ENCODE results near the gene PROZ.

Gene PROZ

DNA sequence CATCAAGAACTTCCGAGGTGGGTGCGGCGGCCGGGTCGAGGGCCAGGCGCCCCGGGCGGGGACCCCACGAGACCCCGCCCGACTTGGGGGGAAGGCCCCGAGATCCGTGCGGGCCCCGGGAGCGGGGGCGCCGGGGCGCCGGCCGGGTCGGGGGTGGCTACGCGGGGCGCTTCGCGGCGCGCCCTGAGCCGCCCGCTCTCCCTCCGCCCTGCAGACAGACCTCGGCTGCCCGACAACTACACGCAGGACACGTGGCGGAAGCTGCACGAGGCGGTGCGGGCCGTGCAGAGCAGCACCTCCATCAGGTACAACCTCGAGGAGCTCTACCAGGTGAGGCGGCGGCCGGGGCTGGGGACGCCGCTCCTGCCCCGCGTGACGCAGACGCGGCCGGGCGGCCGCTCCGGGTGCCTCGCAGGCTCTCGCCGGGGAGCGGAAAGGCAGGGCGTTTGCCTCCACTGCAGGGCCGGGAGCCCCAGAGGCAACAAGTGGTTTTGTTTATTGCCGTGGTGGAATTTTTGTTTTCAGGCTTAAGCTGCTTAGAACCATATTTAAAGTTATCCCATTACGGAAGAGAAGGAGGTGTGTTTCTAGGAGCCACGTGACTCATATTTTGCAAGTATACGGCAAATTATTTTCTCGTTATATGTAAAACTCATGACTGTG, 51.4 kb downstream of the PROZ start (continued):
- TF ChIP-seq, protein P1, sequence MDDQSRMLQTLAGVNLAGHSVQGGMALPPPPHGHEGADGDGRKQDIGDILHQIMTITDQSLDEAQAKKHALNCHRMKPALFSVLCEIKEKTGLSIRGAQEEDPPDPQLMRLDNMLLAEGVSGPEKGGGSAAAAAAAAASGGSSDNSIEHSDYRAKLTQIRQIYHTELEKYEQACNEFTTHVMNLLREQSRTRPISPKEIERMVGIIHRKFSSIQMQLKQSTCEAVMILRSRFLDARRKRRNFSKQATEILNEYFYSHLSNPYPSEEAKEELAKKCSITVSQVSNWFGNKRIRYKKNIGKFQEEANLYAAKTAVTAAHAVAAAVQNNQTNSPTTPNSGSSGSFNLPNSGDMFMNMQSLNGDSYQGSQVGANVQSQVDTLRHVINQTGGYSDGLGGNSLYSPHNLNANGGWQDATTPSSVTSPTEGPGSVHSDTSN (CRISPR knock-in tag; IDR thresholded peaks at IDR 0.05) = peak; percentile 45; the same call in 1 of the 2 replicates
- TF ChIP-seq GLI2 (tag by site-specific recombination; IDR thresholded peaks at IDR 0.05; ENCODE audit: borderline replicate concordance, low read depth) (no peak), ZNF629 (tag by site-specific recombination; IDR thresholded peaks at IDR 0.05) (peak; percentile 19; the same call in 1 of the 2 replicates), KLF8 (tag by site-specific recombination; IDR thresholded peaks at IDR 0.05) (peak; percentile 58; the same call in 1 of the 2 replicates), ZNF24 (tag by site-specific recombination; IDR thresholded peaks at IDR 0.05) (no peak), ZNF776 (tag by site-specific recombination; IDR thresholded peaks at IDR 0.05; ENCODE audit: borderline replicate concordance) (no peak)
- TF ChIP-seq, protein P2, sequence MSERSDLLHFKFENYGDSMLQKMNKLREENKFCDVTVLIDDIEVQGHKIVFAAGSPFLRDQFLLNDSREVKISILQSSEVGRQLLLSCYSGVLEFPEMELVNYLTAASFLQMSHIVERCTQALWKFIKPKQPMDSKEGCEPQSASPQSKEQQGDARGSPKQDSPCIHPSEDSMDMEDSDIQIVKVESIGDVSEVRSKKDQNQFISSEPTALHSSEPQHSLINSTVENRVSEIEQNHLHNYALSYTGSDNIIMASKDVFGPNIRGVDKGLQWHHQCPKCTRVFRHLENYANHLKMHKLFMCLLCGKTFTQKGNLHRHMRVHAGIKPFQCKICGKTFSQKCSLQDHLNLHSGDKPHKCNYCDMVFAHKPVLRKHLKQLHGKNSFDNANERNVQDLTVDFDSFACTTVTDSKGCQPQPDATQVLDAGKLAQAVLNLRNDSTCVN (tag by site-specific recombination; optimal IDR thresholded peaks at IDR 0.05) = peak; percentile 19
- TF ChIP-seq, protein P3, sequence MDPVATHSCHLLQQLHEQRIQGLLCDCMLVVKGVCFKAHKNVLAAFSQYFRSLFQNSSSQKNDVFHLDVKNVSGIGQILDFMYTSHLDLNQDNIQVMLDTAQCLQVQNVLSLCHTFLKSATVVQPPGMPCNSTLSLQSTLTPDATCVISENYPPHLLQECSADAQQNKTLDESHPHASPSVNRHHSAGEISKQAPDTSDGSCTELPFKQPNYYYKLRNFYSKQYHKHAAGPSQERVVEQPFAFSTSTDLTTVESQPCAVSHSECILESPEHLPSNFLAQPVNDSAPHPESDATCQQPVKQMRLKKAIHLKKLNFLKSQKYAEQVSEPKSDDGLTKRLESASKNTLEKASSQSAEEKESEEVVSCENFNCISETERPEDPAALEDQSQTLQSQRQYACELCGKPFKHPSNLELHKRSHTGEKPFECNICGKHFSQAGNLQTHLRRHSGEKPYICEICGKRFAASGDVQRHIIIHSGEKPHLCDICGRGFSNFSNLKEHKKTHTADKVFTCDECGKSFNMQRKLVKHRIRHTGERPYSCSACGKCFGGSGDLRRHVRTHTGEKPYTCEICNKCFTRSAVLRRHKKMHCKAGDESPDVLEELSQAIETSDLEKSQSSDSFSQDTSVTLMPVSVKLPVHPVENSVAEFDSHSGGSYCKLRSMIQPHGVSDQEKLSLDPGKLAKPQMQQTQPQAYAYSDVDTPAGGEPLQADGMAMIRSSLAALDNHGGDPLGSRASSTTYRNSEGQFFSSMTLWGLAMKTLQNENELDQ (tag by site-specific recombination; IDR thresholded peaks at IDR 0.05; ENCODE audit: low read depth) = no peak
- TF ChIP-seq, protein P4, sequence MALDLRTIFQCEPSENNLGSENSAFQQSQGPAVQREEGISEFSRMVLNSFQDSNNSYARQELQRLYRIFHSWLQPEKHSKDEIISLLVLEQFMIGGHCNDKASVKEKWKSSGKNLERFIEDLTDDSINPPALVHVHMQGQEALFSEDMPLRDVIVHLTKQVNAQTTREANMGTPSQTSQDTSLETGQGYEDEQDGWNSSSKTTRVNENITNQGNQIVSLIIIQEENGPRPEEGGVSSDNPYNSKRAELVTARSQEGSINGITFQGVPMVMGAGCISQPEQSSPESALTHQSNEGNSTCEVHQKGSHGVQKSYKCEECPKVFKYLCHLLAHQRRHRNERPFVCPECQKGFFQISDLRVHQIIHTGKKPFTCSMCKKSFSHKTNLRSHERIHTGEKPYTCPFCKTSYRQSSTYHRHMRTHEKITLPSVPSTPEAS (tag by site-specific recombination; IDR thresholded peaks at IDR 0.05) = no peak

DNA sequence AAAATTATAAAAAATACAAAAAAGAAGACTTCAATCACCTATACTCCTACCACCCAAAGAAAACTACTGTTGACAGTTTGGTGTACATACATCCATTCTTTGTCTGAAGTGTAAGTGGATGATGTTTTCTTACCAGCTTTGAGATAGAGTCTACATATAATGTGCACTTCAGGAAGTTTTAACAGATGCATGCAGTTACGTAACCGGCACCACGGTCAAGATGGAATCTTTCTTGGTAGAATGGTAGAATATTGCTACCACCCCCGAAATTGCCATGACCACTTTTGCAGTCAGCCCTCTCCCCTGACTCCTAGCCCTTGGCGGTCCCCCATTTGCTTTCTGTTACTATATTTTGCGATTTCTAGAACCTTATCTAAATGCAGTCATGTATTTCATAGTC, 52.4 kb downstream of the PROZ start:
- Histone ChIP-seq H3K4me1 (ENCODE audit: control insufficient read depth, insufficient read depth, low read length) (no peaks in the 10 kb centered on the region; the same call in 1 of the 2 replicates), H3K36me3 (ENCODE audit: control insufficient read depth in 2 of 2, insufficient read depth in 1 of 2, low read length in 2 of 2) (peaks cover 0 to 28% of the 10 kb centered on the region in 2 experiments; a peak in 1 of 3 replicates), H3K9me3 (ENCODE audit: control insufficient read depth, insufficient read depth, low read depth, low read length) (no peaks in the 10 kb centered on the region), H3K27ac (ENCODE audit: extremely low read depth, low read depth, low read length) (no peak overlapping the region), H3K4me3 (ENCODE audit: low read depth, low read length) (no peak overlapping the region)
- ChIA-PET CTCF (no interaction called here), POLR2A (no interaction called here)
- TF ChIP-seq ZNF560 (tag by site-specific recombination; IDR thresholded peaks at IDR 0.05; ENCODE audit: borderline replicate concordance) (no peak), ZNF624 (tag by site-specific recombination; IDR thresholded peaks at IDR 0.05) (no peak), ZNF707 (tag by site-specific recombination; IDR thresholded peaks at IDR 0.05) (no peak), ZNF549 (tag by site-specific recombination; IDR thresholded peaks at IDR 0.05) (no peak), SETDB1 (IDR thresholded peaks at IDR 0.05; ENCODE audit: insufficient read length, low read length) (no peak), TRIM28 (IDR thresholded peaks at IDR 0.05; ENCODE audit: borderline replicate concordance, low read length) (no peak), ZNF354C (tag by site-specific recombination; IDR thresholded peaks at IDR 0.05; ENCODE audit: borderline replicate concordance, low read depth) (no peak), ZNF561 (tag by site-specific recombination; IDR thresholded peaks at IDR 0.05; ENCODE audit: borderline replicate concordance) (no peak), ZNF544 (tag by site-specific recombination; IDR thresholded peaks at IDR 0.05) (no peak), SP2 (tag by site-specific recombination; IDR thresholded peaks at IDR 0.05) (no peak)
- TF ChIP-seq, protein P5, sequence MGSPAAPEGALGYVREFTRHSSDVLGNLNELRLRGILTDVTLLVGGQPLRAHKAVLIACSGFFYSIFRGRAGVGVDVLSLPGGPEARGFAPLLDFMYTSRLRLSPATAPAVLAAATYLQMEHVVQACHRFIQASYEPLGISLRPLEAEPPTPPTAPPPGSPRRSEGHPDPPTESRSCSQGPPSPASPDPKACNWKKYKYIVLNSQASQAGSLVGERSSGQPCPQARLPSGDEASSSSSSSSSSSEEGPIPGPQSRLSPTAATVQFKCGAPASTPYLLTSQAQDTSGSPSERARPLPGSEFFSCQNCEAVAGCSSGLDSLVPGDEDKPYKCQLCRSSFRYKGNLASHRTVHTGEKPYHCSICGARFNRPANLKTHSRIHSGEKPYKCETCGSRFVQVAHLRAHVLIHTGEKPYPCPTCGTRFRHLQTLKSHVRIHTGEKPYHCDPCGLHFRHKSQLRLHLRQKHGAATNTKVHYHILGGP (tag by site-specific recombination; IDR thresholded peaks at IDR 0.05) = no peak
- TF ChIP-seq, protein P6, sequence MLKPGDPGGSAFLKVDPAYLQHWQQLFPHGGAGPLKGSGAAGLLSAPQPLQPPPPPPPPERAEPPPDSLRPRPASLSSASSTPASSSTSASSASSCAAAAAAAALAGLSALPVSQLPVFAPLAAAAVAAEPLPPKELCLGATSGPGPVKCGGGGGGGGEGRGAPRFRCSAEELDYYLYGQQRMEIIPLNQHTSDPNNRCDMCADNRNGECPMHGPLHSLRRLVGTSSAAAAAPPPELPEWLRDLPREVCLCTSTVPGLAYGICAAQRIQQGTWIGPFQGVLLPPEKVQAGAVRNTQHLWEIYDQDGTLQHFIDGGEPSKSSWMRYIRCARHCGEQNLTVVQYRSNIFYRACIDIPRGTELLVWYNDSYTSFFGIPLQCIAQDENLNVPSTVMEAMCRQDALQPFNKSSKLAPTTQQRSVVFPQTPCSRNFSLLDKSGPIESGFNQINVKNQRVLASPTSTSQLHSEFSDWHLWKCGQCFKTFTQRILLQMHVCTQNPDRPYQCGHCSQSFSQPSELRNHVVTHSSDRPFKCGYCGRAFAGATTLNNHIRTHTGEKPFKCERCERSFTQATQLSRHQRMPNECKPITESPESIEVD (tag by site-specific recombination; IDR thresholded peaks at IDR 0.05) = no peak
- TF ChIP-seq, protein P7, sequence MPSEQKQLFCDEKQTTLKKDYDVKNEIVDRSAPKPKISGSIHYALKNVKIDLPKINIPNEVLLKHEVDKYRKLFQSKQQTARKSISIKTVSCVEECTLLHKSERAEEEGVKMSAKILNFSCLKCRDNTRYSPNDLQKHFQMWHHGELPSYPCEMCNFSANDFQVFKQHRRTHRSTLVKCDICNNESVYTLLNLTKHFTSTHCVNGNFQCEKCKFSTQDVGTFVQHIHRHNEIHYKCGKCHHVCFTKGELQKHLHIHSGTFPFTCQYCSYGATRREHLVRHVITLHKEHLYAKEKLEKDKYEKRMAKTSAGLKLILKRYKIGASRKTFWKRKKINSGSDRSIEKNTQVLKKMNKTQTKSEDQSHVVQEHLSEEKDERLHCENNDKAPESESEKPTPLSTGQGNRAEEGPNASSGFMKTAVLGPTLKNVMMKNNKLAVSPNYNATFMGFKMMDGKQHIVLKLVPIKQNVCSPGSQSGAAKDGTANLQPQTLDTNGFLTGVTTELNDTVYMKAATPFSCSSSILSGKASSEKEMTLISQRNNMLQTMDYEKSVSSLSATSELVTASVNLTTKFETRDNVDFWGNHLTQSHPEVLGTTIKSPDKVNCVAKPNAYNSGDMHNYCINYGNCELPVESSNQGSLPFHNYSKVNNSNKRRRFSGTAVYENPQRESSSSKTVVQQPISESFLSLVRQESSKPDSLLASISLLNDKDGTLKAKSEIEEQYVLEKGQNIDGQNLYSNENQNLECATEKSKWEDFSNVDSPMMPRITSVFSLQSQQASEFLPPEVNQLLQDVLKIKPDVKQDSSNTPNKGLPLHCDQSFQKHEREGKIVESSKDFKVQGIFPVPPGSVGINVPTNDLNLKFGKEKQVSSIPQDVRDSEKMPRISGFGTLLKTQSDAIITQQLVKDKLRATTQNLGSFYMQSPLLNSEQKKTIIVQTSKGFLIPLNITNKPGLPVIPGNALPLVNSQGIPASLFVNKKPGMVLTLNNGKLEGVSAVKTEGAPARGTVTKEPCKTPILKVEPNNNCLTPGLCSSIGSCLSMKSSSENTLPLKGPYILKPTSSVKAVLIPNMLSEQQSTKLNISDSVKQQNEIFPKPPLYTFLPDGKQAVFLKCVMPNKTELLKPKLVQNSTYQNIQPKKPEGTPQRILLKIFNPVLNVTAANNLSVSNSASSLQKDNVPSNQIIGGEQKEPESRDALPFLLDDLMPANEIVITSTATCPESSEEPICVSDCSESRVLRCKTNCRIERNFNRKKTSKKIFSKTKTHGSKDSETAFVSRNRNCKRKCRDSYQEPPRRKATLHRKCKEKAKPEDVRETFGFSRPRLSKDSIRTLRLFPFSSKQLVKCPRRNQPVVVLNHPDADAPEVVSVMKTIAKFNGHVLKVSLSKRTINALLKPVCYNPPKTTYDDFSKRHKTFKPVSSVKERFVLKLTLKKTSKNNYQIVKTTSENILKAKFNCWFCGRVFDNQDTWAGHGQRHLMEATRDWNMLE (tag by site-specific recombination; conservative IDR thresholded peaks at IDR 0.05; ENCODE audit: low read depth) = no peak
